B cell (primary cell): ENCODE data around the gene TENM3. TPM values are rescaled to one million over a fixed set of nuclear protein-coding genes. Genes with fewer than 3 reads are reported as not detected.

Experiments
- ATAC-seq: fragments of 200-7000 bp; cut with Tn5 transposase; one replicate; pipeline ENCODE4 v1.10.0; 2021; ENCODE audit warnings: low read depth, mild to moderate bottlenecking, moderate number of reproducible peaks, moderate library complexity
- CTCF ChIA-PET: fragments of 350-600 bp; sonication (Branson Sonifier 250); formaldehyde crosslinking; loops from one replicate; lab custom pipeline; 2021; ENCODE audit warnings: antibody characterized with exemption, inconsistent platforms; lab: Charles Lee
- POLR2A ChIA-PET: fragments of 350-600 bp; sonication (Branson Sonifier 250); formaldehyde crosslinking; loops from one replicate; lab custom pipeline; 2021; ENCODE audit warnings: antibody characterized with exemption; lab: Charles Lee
- DNase-seq: peaks from one replicate; pipeline ENCODE4 v3.0.0; 2013
- H2AFZ ChIP-seq: 2 replicates; pipeline ENCODE4 v1.6.1; 2012; ENCODE audit warnings: mild to moderate bottlenecking, low read depth, low read length; ENCODE audit not compliant: insufficient read depth, poor library complexity, severe bottlenecking
- H3K27ac ChIP-seq, 2 donors: 1 replicate in 1 of 2; 2 replicates in 1 of 2; pipeline ENCODE4 v1.5.1; 2012 to 2013; ENCODE audit warnings: low read length in 2 of 2, mild to moderate bottlenecking in 2 of 2, moderate library complexity in 1 of 2
- H3K27me3 ChIP-seq, 4 experiments: fragments of 200-600 bp in 1 of 4; sonication (generic) in 1 of 4; replicated peaks in 1 of 4; 1 replicate in 2 of 4; 2 replicates in 2 of 4; pipeline versions ENCODE4 v1.6.1 to v1.7.0; 2013 to 2016; ENCODE audit warnings: low read length in 3 of 4, mild to moderate bottlenecking in 2 of 4, mixed read lengths in 1 of 4, moderate library complexity in 1 of 4; ENCODE audit not compliant: insufficient read depth in 4 of 4, control insufficient read depth in 3 of 4; ENCODE audit errors: control extremely low read depth in 1 of 4
- H3K36me3 ChIP-seq, 2 experiments: replicated peaks in 1 of 2; 1 replicate in 1 of 2; 2 replicates in 1 of 2; pipeline versions ENCODE4 v1.6.1 to v1.7.1; 2013; ENCODE audit warnings: low read length in 1 of 2; ENCODE audit not compliant: insufficient read depth in 2 of 2, control insufficient read depth in 1 of 2; ENCODE audit errors: control extremely low read depth in 1 of 2, extremely low read depth in 1 of 2
- H3K4me1 ChIP-seq, 2 donors: fragments of 200-600 bp in 1 of 2; sonication (generic) in 1 of 2; 1 replicate in 1 of 2; 2 replicates in 1 of 2; pipeline versions ENCODE4 v1.5.1 to v1.6.1; 2013 to 2017; ENCODE audit warnings: low read length in 2 of 2; ENCODE audit not compliant: control insufficient read depth in 2 of 2, insufficient read depth in 2 of 2
- H3K4me2 ChIP-seq: replicated peaks from 2 replicates; pipeline ENCODE3; 2012; ENCODE audit warnings: mild to moderate bottlenecking, low read depth, low read length; ENCODE audit not compliant: poor library complexity, severe bottlenecking
- H3K4me3 ChIP-seq, 5 experiments: fragments of 200-600 bp in 1 of 5; sonication (generic) in 1 of 5; 1 replicate in 3 of 5; 2 replicates in 2 of 5; pipeline versions ENCODE4 v1.5.1 to v1.7.0; 2011 to 2016; ENCODE audit warnings: low read length in 4 of 5, mild to moderate bottlenecking in 4 of 5, low read depth in 2 of 5, control low read depth in 1 of 5, moderate library complexity in 1 of 5; ENCODE audit not compliant: insufficient read depth in 1 of 5; ENCODE audit errors: control extremely low read depth in 1 of 5, extremely low read depth in 1 of 5
- H3K79me2 ChIP-seq: fragments of 200-600 bp; sonication (generic); one replicate; pipeline ENCODE4 v1.6.0; 2016; ENCODE audit warnings: low read length; ENCODE audit not compliant: control insufficient read depth, insufficient read depth
- H3K9ac ChIP-seq: fragments of 200-600 bp; sonication (generic); 2 replicates; pipeline ENCODE4 v1.6.1; 2017; ENCODE audit warnings: mild to moderate bottlenecking, low read length, moderate library complexity
- H3K9me3 ChIP-seq, 3 donors: one replicate each; pipeline versions ENCODE4 v1.6.1 to v1.7.1; 2013; ENCODE audit warnings: low read length in 2 of 3; ENCODE audit not compliant: control insufficient read depth in 2 of 3, insufficient read depth in 1 of 3; ENCODE audit errors: control extremely low read depth in 1 of 3
- H4K20me1 ChIP-seq: 2 replicates; pipeline ENCODE4 v1.6.0; 2012; ENCODE audit warnings: mild to moderate bottlenecking, low read length; ENCODE audit not compliant: insufficient read depth, control insufficient read depth, poor library complexity, severe bottlenecking
- H3K27ac Mint-ChIP-seq: one replicate; pipeline ENCODE4 v1.8.0; 2021; ENCODE audit warnings: mixed read lengths
- H3K27me3 Mint-ChIP-seq: one replicate; pipeline ENCODE4 v1.8.0; 2021; ENCODE audit warnings: mixed read lengths
- H3K4me1 Mint-ChIP-seq: one replicate; pipeline ENCODE4 v1.8.0; 2021; ENCODE audit warnings: mixed read lengths
- H3K4me3 Mint-ChIP-seq: one replicate; pipeline ENCODE4 v1.8.0; 2021; ENCODE audit warnings: mixed read lengths
- H3K9me3 Mint-ChIP-seq: one replicate; pipeline ENCODE4 v1.8.0; 2022; ENCODE audit warnings: mixed read lengths; ENCODE audit not compliant: insufficient read depth
- EZH2 ChIP-seq: IDR thresholded peaks from 2 replicates; pipeline ENCODE4 v1.6.1; 2012; ENCODE audit warnings: borderline replicate concordance, low read depth, mild to moderate bottlenecking, moderate library complexity, low read length; ENCODE audit not compliant: insufficient read depth, poor library complexity, severe bottlenecking
- WGBS: methylation state at CpG from one replicate; pipeline ENCODE4 v1.1.5; 2013; ENCODE audit warnings: missing lambda C conversion rate; ENCODE audit not compliant: insufficient coverage; 5-methylcytosine and 5-hydroxymethylcytosine counted together
- intact Hi-C: fragments of 100-400 bp; cut with micrococcal nuclease; formaldehyde crosslinking; loops from one replicate; pipeline ENCODE4 v1.10.0; 2022
- polyA plus RNA-seq: library from polyadenylated mRNA; depleted of rRNA; stranded (reverse); fragments of >200 nt; gene quantifications from 2 replicates; pipeline ENCODE4 v1.2.3, GENCODE V29; 2012
- total RNA-seq, 2 donors: library from RNA; stranded (reverse); fragments of 120-200 nt in 1 of 2; gene quantifications; 1 replicate in 1 of 2; 2 replicates in 1 of 2; pipeline versions ENCODE4 v1.2.3 to v1.2.4, GENCODE V29; 2013 to 2022
- TF ChIP-seq, protein P1 (sequence below): fragments of 200-600 bp; IDR thresholded peaks from one replicate; pipeline ENCODE4 v1.8.0; 2022; ENCODE audit warnings: antibody characterized with exemption, mild to moderate bottlenecking

Gene TENM3
- total and polyA plus RNA-seq, 2 donors (not counting 1 experiment from before 2014, with no cell fraction given) = not detected

DNA sequence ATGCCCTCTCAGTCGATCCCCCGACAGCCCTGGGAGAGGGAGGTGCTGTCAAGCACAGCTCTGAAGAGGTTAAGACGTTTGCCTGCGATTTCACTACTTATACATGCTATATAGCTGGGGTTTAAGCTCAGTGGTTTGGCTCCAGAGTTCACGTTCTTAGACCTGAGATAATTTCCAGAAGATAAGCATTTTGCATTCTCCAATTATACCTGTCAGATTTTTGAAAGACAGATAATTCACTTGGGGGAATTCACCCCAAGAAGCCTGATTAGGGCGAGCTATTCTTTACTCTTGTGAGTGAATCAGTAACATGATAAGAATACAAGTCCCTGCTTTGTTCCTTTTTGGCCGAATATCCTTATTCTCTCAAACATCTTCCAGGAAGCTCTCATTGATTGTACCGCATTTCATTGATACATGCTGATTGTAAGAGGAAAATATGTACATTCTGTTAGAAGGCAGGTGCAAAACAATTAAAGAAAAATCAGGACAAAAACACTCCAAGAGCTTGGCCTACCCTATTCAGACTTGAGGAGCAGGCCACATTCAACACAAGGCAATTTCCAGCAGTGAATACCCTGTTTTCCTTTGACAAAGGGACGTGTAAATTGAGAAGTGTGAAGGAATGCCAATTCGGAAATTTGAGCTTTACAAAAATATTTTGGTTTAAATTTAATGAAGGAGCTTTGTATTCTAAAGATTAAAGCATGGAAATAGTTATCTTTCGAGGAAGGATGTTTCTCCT lies 30.2 kb downstream of the TENM3 start:
- Histone ChIP-seq H3K4me3 (no peak overlapping the region), H4K20me1 (no peaks in the 10 kb centered on the region), H3K4me2 (no peak overlapping the region), H3K27ac (no peak overlapping the region), H3K36me3 (no peaks in the 10 kb centered on the region), H2AFZ (no peak overlapping the region), H3K9ac (no peak overlapping the region), H3K9me3 (peaks cover 0 to 2% (median 0%) of the 10 kb centered on the region in 3 donors), H3K27me3 (no peaks in the 10 kb centered on the region), H3K4me1 (no peaks in the 10 kb centered on the region), H3K79me2 (no peaks in the 10 kb centered on the region)
- ChIA-PET POLR2A (no interaction called here), CTCF (no interaction called here)
- Mint-ChIP-seq H3K27ac (no peak overlapping the region), H3K9me3 (no peaks in the 10 kb centered on the region), H3K4me3 (no peak overlapping the region), H3K27me3 (no peaks in the 10 kb centered on the region), H3K4me1 (no peaks in the 10 kb centered on the region)
- intact Hi-C loops = no loop called here
- ATAC-seq (no peak), DNase-seq (no peak)
- WGBS = 83% methylated on average over 1 of the region's 11 CpGs
- no peak for TF ChIP-seq EZH2
- TF ChIP-seq, protein P1, sequence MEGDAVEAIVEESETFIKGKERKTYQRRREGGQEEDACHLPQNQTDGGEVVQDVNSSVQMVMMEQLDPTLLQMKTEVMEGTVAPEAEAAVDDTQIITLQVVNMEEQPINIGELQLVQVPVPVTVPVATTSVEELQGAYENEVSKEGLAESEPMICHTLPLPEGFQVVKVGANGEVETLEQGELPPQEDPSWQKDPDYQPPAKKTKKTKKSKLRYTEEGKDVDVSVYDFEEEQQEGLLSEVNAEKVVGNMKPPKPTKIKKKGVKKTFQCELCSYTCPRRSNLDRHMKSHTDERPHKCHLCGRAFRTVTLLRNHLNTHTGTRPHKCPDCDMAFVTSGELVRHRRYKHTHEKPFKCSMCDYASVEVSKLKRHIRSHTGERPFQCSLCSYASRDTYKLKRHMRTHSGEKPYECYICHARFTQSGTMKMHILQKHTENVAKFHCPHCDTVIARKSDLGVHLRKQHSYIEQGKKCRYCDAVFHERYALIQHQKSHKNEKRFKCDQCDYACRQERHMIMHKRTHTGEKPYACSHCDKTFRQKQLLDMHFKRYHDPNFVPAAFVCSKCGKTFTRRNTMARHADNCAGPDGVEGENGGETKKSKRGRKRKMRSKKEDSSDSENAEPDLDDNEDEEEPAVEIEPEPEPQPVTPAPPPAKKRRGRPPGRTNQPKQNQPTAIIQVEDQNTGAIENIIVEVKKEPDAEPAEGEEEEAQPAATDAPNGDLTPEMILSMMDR = no peak
